Smooth muscle cell of the pulmonary artery (primary cell): ENCODE results near the gene OR11H12. TPM values are rescaled to one million over a fixed set of nuclear protein-coding genes. Genes with fewer than 3 reads are reported as not detected.

Experiments
- total RNA-seq: library from RNA; depleted of rRNA; stranded (reverse); fragments of >200 nt; gene quantifications from 2 replicates; pipeline ENCODE4 v1.2.3, GENCODE V29; 2014

The OR11H12 gene, protein sequence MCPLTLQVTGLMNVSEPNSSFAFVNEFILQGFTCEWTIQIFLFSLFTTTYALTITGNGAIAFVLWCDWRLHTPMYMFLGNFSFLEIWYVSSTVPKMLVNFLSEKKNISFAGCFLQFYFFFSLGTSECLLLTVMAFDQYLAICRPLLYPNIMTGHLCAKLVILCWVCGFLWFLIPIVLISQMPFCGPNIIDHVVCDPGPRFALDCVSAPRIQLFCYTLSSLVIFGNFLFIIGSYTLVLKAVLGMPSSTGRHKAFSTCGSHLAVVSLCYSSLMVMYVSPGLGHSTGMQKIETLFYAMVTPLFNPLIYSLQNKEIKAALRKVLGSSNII
- total RNA-seq = not detected in 2 replicates

DNA sequence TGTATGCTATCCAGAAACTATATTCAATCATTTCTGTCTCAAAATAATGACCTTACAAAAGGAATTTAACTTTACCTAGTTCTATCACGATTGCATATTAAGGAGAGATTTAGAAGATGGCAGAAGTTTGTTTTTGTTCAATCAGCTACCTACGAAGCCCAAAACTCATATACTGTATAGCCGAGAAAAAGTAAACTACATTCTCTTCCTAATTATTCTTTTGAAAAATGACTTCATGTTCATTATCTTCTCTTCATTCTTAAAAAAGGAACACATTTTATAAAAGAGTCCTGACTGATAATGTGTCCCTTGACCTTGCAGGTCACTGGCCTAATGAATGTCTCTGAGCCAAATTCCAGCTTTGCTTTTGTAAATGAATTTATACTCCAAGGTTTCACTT is at the start of gene OR11H12:
Gene OR11H12, plus strand, starts transcription at position 301 of the 400 bp plus-strand sequence. Its CDS starts 0 bp downstream, at position 301.

